Measurements from ENCODE around the gene ERCC2.

Gene ERCC2

GRCh38 chr19:45356760-45357444, 13.5 kb downstream of the ERCC2 start:
- in situ Hi-C loops (cut with HindIII; ENCODE audit: low sequenced_read_pairs): no loop called here
- TF ChIP-seq CTCF (IDR thresholded peaks at IDR 0.05; ENCODE audit: low read depth, low read length, missing control alignments): no peak
- no peak for DNase-seq (ENCODE audit: low read depth)
- no peak overlapping the region for H3K4me3 ChIP-seq (ENCODE audit: low read depth, low read length)

- no peak overlapping the region for H3K4me3 ChIP-seq (ENCODE audit: low read depth, low read length)
- no peak for TF ChIP-seq CTCF (IDR thresholded peaks at IDR 0.05; ENCODE audit: low read depth, low read length, missing control alignments)
- in situ Hi-C loops (cut with HindIII; ENCODE audit: low sequenced_read_pairs): no loop called here
- DNase-seq (ENCODE audit: low read depth): no peak
These were observed 14.5 kb downstream of the ERCC2 start for GRCh38 chr19:45355910-45356309.

GRCh38 chr19:45355402-45355801, 15.0 kb downstream of the ERCC2 start:
- in situ Hi-C loops (cut with HindIII; ENCODE audit: low sequenced_read_pairs): no loop called here
- H3K4me3 ChIP-seq (ENCODE audit: low read depth, low read length): no peak overlapping the region
- no peak for DNase-seq (ENCODE audit: low read depth)
- no peak for TF ChIP-seq CTCF (IDR thresholded peaks at IDR 0.05; ENCODE audit: low read depth, low read length, missing control alignments)

GRCh38 chr19:45354241-45354842, 16.0 kb downstream of the ERCC2 start:
- no peak overlapping the region for H3K4me3 ChIP-seq (ENCODE audit: low read depth, low read length)
- in situ Hi-C loops (cut with HindIII; ENCODE audit: low sequenced_read_pairs): no loop called here
- TF ChIP-seq CTCF (IDR thresholded peaks at IDR 0.05; ENCODE audit: low read depth, low read length, missing control alignments): no peak
- no peak for DNase-seq (ENCODE audit: low read depth)

- in situ Hi-C loops (cut with HindIII; ENCODE audit: low sequenced_read_pairs): no loop called here
- no peak for TF ChIP-seq CTCF (IDR thresholded peaks at IDR 0.05; ENCODE audit: low read depth, low read length, missing control alignments)
These were observed 17.2 kb downstream of the ERCC2 start for GRCh38 chr19:45352914-45353796.

GRCh38 chr19:45352471-45352870, 17.9 kb downstream of the ERCC2 start:
- TF ChIP-seq CTCF (IDR thresholded peaks at IDR 0.05; ENCODE audit: low read depth, low read length, missing control alignments): no peak
- in situ Hi-C loops (cut with HindIII; ENCODE audit: low sequenced_read_pairs): no loop called here
- no peak overlapping the region for H3K4me3 ChIP-seq (ENCODE audit: low read depth, low read length)
- DNase-seq (ENCODE audit: low read depth): no peak

More at GRCh38 chr19:45352914-45353796, 17.2 kb downstream of the ERCC2 start:
- no peak overlapping the region for H3K4me3 ChIP-seq (ENCODE audit: low read depth, low read length)
- no peak for DNase-seq (ENCODE audit: low read depth)
